ENCODE results near the gene MEIS2.

Gene MEIS2

DNA sequence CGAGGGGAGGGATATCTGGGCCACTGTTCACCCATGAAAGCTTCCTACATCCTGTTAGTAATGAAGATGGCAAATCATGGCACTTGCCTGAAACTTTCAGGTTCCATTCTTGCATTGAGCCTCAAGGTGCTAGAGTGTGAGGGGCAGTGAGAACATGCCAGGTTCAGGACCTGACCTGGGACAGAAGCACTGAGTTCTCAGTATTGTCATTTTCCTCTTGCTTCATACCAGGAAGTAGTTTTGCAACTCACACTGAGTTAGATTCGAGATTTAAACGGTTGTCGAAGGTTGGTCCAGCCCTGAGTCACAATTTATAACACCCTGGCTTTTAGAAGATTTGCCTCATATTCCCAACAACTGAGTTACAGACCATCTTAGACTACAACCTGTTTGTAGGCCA lies 11.8 kb upstream of the MEIS2 start:
- no peak for DNase-seq (ENCODE audit: low read depth)

DNA sequence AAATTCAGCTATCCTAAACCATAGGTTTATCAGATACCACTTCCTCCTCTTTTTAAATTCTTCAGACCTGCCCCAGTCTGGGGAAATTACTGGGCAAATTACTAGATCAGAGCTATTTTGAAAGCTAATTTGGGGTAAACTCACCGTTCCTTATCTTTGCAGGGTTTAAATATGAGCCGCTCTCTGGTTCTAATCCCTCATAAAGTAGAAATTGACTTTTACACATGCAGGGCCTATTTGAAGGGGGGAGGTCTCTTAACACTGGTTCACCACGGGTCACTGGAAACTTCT lies 11.0 kb upstream of the MEIS2 start:
- DNase-seq (ENCODE audit: low read depth): no peak

DNA sequence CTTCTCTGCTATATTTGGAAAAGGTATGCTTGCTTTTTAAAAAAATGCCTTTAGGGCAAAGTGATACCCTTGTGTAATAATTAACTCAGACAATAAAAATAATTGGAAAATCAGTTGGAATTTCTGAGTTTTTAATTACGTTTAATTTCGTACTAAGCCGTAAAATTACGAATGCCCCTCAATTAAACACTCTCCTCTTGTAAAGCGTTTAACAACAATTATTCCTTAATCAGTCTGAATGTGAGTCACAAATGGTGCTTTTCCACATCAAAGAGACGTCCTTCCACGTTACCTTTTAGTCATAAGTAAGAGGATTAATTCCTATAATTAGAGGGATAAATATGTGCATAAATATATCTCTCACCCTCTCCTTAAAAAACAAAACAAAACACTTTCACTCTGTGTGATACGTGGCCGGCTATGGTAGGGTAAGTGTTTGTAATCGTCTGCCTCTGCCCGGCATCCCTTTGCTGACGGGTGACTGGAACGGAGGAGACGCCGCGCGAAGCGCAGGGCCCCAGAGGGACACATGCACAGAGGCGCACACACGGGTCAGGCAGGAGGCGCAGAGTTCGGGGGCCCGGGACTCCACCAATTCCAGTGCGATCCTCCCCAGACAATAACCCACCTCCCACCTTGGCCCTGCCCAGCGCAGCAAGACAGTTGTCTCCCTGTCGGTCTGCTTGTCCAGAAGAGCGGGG lies 9.7 kb upstream of the MEIS2 start:
- DNase-seq (ENCODE audit: low read depth): no peak

- DNase-seq (ENCODE audit: low read depth): no peak
Measured at GRCh38 chr15:37109168-37109871, 9.0 kb upstream of the MEIS2 start.

DNA sequence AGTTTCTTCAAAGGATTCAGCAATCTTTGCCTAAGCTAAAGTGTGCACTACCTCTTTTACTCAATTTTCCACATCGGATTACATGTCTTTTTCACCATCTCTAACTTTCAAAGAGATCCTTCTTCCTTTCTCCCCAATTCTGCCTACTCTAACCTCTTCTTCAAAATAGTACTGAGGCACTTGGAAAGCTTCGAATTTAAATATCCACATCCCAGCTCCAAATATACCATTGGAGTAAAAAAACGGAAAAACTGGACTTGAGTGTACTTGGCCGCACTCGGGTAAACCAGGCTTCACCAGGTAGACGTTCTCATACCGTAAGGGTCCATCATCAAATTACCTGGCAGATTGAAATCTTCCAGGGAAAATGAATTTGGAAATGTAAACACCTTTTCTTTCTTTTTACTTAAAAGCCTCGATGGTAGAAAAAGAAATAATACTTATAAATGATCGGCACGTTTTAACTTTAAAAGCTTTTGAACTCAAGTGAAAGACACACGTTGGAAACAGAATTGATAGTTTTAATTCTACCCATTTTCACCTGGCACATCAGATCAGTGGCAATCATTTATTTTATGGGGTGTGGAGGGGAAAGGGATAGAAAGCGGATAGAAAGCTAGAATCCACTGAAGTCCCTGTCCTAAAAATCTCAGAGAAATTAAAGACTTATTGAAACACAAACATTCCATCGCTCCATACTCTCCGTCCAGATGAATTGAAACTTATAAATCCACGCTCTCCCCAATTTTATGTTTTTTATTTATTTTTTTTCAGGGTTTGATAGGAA lies 8.2 kb upstream of the MEIS2 start:
- no peak for DNase-seq (ENCODE audit: low read depth)

DNA sequence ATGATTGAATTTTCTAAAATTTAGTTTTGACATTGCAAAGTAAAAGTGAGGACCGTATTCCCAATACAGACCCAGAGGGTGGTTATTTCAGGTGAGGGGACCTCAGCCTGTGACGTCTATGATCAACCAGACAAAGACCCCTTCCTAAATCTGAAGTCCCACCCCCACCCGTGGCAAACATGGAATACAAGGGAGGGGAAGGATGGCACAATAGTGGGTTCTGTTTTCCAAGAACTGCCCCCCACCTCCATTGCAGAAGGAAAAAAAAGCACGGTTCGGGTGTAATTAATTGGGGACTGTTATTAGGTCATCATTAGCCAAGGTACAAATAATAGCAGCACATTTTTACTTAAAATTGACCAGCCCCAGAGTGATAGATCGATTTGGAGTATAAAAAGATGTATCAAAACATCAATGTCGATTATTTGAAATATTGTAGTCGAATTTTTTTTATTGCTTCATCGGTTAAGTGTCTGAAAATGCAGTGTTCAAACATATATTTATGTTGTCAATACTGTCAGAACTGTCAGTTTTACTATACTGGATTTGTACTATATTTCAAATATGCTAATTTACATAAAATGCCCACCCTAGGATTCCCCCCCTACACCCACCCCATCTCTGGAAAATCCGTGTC lies 7.5 kb upstream of the MEIS2 start:
- no peak for DNase-seq (ENCODE audit: low read depth)

GRCh38 chr15:37107071-37107743 lies 6.9 kb upstream of the MEIS2 start:
- no peak for DNase-seq (ENCODE audit: low read depth)

DNA sequence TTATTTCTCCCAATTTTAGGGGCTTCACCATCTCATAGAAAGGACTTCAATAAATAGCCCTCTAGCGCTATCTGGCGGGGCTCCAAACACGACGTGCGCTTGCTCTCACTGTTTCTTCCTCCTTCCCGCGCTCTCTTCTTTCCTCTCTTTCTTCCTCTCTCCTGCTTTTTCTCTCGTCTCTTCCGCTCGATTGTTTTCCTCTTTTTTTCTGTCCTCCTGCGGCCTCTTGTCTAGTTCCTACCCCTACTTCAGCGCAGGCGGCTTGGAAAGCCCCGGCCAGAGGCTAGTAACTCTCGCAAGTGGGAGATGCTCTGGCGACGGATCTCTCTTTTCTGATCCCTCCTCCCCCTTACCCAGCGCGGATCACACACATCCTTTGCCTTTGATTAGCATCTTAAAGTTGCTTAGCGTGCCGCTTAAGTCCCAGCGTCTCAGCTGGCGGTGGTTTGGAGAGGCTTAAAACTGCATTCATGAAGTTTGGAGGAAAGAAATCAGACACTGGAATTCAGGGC lies 6.2 kb upstream of the MEIS2 start:
- DNase-seq (ENCODE audit: low read depth): no peak

DNA sequence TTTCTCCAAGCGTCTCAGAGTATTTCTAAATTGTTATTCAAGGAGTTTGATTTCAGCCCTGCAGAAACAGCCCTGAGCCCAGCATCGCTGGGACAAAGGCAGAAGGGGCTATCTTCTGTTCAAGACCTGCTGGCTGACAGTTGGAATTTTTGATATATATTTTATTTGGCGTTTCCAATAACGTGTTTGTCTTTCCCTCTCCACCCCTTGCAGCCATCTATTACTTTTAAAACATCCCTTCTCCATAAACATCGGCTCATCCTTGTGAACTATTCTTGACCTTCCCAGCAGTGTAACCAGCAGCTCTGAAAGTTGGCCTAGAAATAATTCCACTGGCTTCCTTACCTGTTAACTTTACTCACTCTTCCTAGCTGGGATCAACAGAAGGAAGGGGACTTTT lies 5.5 kb upstream of the MEIS2 start:
- DNase-seq (ENCODE audit: low read depth): no peak

GRCh38 chr15:37105029-37105428 lies 4.7 kb upstream of the MEIS2 start:
- no peak for DNase-seq (ENCODE audit: low read depth)

DNA sequence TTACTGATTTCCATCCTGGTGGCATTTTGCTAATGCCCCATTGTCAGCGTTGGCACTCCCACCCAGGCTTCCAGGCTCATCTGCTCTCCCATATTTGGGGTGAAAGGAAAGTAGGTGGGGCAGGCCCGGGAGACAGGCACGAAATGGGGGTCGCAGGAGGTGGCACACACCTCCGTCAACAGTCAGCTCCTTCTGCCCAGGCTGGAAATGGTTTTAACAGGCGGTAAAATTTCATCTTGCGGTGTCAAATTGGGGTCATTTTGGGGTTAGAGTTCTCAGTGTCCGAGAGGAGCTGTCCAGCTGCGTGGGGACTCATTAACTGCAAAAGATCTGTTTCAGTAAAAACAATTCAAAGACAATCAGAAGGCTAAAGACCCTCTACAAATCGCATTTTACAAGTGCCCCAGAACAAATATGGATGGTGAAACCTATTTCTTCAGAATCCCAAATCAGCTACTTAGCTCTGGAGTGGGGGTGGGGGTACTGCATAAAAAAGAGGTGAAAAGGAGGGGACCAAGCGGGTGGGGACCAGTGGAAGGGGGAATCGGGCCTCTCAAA lies 4.2 kb upstream of the MEIS2 start:
- no peak for DNase-seq (ENCODE audit: low read depth)

GRCh38 chr15:37103475-37104423 lies 3.4 kb upstream of the MEIS2 start:
- DNase-seq (ENCODE audit: low read depth): no peak

GRCh38 chr15:37103163-37103435 lies 2.8 kb upstream of the MEIS2 start:
- DNase-seq (ENCODE audit: low read depth): no peak

- DNase-seq (ENCODE audit: low read depth): no peak
Measured at GRCh38 chr15:37102305-37103162, 2.2 kb upstream of the MEIS2 start.

DNA sequence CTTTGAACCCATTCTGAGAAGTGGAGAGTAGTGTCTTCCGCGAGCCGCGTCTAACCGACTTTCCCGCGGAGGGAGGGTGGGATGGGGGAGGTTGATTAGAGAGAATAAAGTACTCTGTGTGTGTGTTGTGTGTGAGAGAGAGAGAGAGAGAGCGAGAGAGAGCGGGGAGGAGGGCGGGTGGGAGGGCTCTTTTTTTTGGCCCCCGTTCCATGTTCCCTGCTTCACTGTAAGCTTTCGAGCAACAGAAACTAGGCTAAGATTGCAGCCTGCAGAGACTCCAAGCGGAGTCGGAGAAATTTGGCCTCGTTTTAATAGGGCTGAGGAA lies 1.6 kb upstream of the MEIS2 start:
- no peak for DNase-seq (ENCODE audit: low read depth)

- no peak for DNase-seq (ENCODE audit: low read depth)
Measured at GRCh38 chr15:37100966-37101215, 542 bp upstream of the MEIS2 start.

DNA sequence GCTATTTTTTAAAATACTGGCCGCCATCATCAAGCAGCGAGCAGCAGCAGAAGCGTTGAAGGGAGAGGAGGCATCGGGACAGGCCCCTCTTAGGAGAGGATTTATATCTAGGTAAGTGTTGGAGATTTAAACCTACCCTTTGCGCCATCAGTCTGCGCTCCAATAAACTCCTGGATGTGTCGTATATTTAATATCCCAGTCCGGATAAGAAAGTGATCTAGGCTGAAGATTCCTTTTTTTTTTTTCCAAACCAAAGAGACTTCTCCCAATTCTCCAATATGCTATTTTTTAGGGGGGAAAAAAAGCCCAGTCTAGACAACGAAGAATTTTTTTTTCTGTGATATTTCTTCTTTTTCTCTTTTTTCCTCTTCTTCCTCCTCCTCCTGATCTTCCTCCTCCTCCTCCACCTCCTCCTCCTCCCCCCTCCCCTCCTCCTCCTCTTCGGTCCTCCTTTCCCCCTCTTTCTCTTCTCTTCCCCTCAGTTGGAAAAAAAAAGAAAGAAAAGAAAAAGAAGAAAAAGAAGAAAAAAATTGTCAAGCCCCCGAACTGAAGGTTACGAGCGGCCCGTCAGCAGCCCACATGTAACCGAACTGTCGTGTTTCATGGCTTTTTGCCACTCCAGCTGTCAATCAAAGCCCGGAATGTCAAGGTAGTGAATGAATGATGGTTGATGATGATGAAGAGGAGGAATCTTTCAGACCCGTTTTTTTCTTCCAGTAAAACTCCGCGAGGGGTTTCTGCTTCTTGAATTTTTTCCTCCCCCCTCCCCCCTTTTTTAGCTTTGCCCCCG lies 835 bp downstream of the MEIS2 start:
- DNase-seq (ENCODE audit: low read depth): no peak

GRCh38 chr15:37098468-37099318 lies 1.7 kb downstream of the MEIS2 start:
- no peak for DNase-seq (ENCODE audit: low read depth)
